ENCODE data around the gene FXN.
"Not testable (repeated sequence)": the region's sequence is repeated elsewhere in the genome, so short reads cannot be mapped to it uniquely, and the experiment has no call there.

GRCh38 chr9:69108706-69109105 lies 73.2 kb downstream of the FXN start:
- not testable (repeated sequence) for TF ChIP-seq CTCF (conservative IDR thresholded peaks at IDR 0.05); EZH2 (IDR thresholded peaks at IDR 0.05; ENCODE audit: low read depth)

Measured in PC-9 (cell line).